Heart left ventricle (tissue), 13 donors: ENCODE data around the gene SULT4A1.

ENCODE experiments used
- POLR2A ChIP-seq, 2 donors: fragments of 450-650 bp; IDR thresholded peaks; one replicate each; pipeline ENCODE4 v1.6.1; 2017; ENCODE audit warnings: antibody characterized with exemption in 2 of 2, mild to moderate bottlenecking in 2 of 2, moderate library complexity in 2 of 2
- TF ChIP-seq, protein P1 (sequence below), 12 donors: fragments of 200-600 bp; sonication (generic) in 4 of 12; IDR thresholded peaks; one replicate each; pipeline versions ENCODE4 v1.5.0 to v1.8.0; 2018 to 2022; ENCODE audit warnings: antibody characterized with exemption in 12 of 12, mild to moderate bottlenecking in 5 of 12
- donor health status: ischemic (EF 13 %, LVEDD 7.1; RV severe dilation, severe dysfunction).
- donor health status: DM: no; HTN: yes; CAD: no.
- donor health status: DM: no; HTN: no; CAD: no.
- donor health status: ischemic (EF 25% LVEDD 6.9; RV normal size, moderate dysfunction).
- donor health status: ischemic (EF 25% LVEDD 5.7; RV mildly dilated, moderate dysfunction).
- donor health status: ischemic (EF 35%, LVEDD 5.7; RV mildly dilated, moderate dysfunction).
- donor health status: nonischemic (EF 11% LVEDD 7.7; RV severe dilation, severe dysfunction).
- donor health status: DM: yes; HTN: yes; CAD: no.
- donor health status: PGD.
- donor health status: ischemic (EF 29% LVEDD 5.4; RV normal size, mild dysfunction).
- donor health status: nonischemic (EF 23%, LVEDD 6.1; RV moderate dilation, normal function).

DNA sequence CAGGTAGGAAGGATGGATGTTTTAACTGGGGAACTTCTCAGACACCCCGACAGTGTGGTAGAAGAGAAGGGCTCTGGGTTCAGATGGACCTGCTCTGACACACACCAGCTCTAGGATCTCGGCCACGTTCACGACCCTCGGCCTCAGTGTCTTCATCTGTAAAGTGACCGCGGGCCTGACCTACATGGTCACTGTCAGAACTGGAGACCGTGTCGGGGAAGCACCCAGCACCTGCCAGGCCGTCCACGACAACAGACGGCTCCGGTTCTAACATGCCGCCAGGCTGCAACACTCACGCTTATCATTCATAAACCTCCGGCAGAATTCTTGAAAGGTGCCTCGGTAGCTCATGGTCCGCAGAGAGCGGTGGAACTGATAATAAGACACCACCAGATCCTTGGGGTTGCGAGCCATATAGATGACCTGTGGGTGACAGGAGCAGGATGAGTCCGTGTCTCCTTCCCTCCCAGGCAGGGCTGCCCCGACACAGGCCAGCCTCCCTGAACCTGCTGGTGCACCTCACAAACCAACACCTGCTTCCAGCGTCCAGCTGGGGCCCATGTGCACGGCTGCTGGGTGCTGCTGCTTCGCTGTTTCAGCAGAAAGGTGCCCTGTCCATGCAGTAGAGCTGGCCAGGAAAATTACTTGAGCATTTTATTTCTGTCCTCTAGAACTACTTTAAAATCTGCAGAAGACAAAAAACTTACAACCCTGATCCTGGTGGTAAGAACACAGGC lies 23.6 kb downstream of the SULT4A1 start:
- TF ChIP-seq, protein P1, sequence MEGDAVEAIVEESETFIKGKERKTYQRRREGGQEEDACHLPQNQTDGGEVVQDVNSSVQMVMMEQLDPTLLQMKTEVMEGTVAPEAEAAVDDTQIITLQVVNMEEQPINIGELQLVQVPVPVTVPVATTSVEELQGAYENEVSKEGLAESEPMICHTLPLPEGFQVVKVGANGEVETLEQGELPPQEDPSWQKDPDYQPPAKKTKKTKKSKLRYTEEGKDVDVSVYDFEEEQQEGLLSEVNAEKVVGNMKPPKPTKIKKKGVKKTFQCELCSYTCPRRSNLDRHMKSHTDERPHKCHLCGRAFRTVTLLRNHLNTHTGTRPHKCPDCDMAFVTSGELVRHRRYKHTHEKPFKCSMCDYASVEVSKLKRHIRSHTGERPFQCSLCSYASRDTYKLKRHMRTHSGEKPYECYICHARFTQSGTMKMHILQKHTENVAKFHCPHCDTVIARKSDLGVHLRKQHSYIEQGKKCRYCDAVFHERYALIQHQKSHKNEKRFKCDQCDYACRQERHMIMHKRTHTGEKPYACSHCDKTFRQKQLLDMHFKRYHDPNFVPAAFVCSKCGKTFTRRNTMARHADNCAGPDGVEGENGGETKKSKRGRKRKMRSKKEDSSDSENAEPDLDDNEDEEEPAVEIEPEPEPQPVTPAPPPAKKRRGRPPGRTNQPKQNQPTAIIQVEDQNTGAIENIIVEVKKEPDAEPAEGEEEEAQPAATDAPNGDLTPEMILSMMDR (IDR thresholded peaks at IDR 0.05), result no peak
- no peak for TF ChIP-seq POLR2A (IDR thresholded peaks at IDR 0.05)
